Anterior cingulate cortex (tissue), 58 donors: ENCODE measurements around the gene ELP6.
"Not testable (repeated sequence)": the region's sequence is repeated elsewhere in the genome, so short reads cannot be mapped to it uniquely, and the experiment has no call there.

ENCODE experiments used
- DNase-seq, 58 donors: peaks; one replicate each; lab custom pipeline; 2025; lab: John Stamatoyannopoulos, UW

ELP6 gene

GRCh38 chr3:47515100-47515499 is 1.6 kb upstream of the ELP6 start:
- DNase-seq, result no peak

- DNase-seq, result peak in 9 of 58 donors; percentile 9 to 56 (median 20)
These were observed 942 bp downstream of the ELP6 start for GRCh38 chr3:47512416-47513124.

GRCh38 chr3:47505267-47505666 is 8.2 kb downstream of the ELP6 start:
- not testable (repeated sequence) for DNase-seq

- no peak for DNase-seq
These were observed 9.4 kb downstream of the ELP6 start for GRCh38 chr3:47504113-47504512.

GRCh38 chr3:47503033-47503432 is 10.5 kb downstream of the ELP6 start:
- no peak for DNase-seq

- peak in 1 of 58 donors; percentile 6 for DNase-seq
These were observed 16.6 kb downstream of the ELP6 start for GRCh38 chr3:47496892-47497291.

GRCh38 chr3:47495886-47496285 is 17.6 kb downstream of the ELP6 start:
- no peak for DNase-seq

- DNase-seq, result no peak
These were observed 18.4 kb downstream of the ELP6 start for GRCh38 chr3:47495111-47495510.

- no peak for DNase-seq
These were observed 21.7 kb downstream of the ELP6 start for GRCh38 chr3:47491777-47492176.

- DNase-seq, result no peak
These were observed 22.3 kb downstream of the ELP6 start for GRCh38 chr3:47491186-47491585.

GRCh38 chr3:47487265-47487664 is 26.2 kb downstream of the ELP6 start:
- no peak for DNase-seq

GRCh38 chr3:47485812-47486211 is 27.7 kb downstream of the ELP6 start:
- DNase-seq, result no peak

GRCh38 chr3:47482366-47482765 is 31.1 kb downstream of the ELP6 start:
- no peak for DNase-seq

- DNase-seq, result not testable (repeated sequence)
These were observed 31.7 kb downstream of the ELP6 start for GRCh38 chr3:47481763-47482162.

- DNase-seq, result not testable (repeated sequence)
These were observed 33.2 kb downstream of the ELP6 start for GRCh38 chr3:47480267-47480666.

- DNase-seq, result no peak
These were observed 33.7 kb downstream of the ELP6 start for GRCh38 chr3:47479826-47480160.

GRCh38 chr3:47478022-47478421 is 35.5 kb downstream of the ELP6 start:
- DNase-seq, result no peak

GRCh38 chr3:47476644-47477199 is 36.8 kb downstream of the ELP6 start:
- peak in 1 of 58 donors; percentile 3 for DNase-seq

- DNase-seq, result no peak
These were observed 37.2 kb downstream of the ELP6 start for GRCh38 chr3:47476330-47476626.

- peak; percentile 54 to 93 (median 87) for DNase-seq
These were observed 37.8 kb downstream of the ELP6 start, which contains the start of gene SCAP for GRCh38 chr3:47475570-47476329. Gene SCAP, minus strand, starts transcription at chr3:47475941. Its CDS starts 32,948 bp downstream, at chr3:47442993.

GRCh38 chr3:47475029-47475569 is 38.4 kb downstream of the ELP6 start:
- DNase-seq, result peak in 3 of 58 donors; percentile 31 to 39 (median 32)
